KMS-11 (cell line): ENCODE measurements around the gene EGR1.

Experiments
- H2AFZ ChIP-seq: fragments of 200-600 bp; sonication (generic); 2 replicates; pipeline ENCODE4 v1.6.1; 2016; ENCODE audit warnings: antibody characterized with exemption, mixed run types, low read depth
- H3K27ac ChIP-seq: fragments of 200-600 bp; sonication (generic); 2 replicates; pipeline ENCODE4 v1.6.1; 2016; ENCODE audit warnings: mild to moderate bottlenecking, mixed run types
- H3K27me3 ChIP-seq: fragments of 200-600 bp; sonication (generic); 2 replicates; pipeline ENCODE4 v1.6.1; 2017; ENCODE audit warnings: mild to moderate bottlenecking, low read depth, mixed run types, moderate library complexity; ENCODE audit not compliant: insufficient read depth
- H3K36me3 ChIP-seq: fragments of 200-600 bp; sonication (generic); 2 replicates; pipeline ENCODE4 v1.6.1; 2017; ENCODE audit warnings: mild to moderate bottlenecking, mixed run types; ENCODE audit not compliant: insufficient read depth
- H3K4me1 ChIP-seq: fragments of 200-600 bp; sonication (generic); 2 replicates; pipeline ENCODE4 v1.6.1; 2016; ENCODE audit warnings: mild to moderate bottlenecking, low read depth, mixed run types; ENCODE audit not compliant: poor library complexity, severe bottlenecking
- H3K4me2 ChIP-seq: fragments of 200-600 bp; sonication (generic); 2 replicates; pipeline ENCODE4 v1.7.0; 2016; ENCODE audit warnings: mild to moderate bottlenecking, mixed run types
- H3K4me3 ChIP-seq: fragments of 200-600 bp; sonication (generic); IDR thresholded peaks from 2 replicates; pipeline ENCODE4 v1.6.1; 2017; ENCODE audit warnings: low read depth, low read length, mixed read lengths; ENCODE audit not compliant: insufficient read depth
- H3K79me2 ChIP-seq: fragments of 200-600 bp; sonication (generic); 2 replicates; pipeline ENCODE4 v1.6.1; 2016; ENCODE audit warnings: low read depth, mixed run types; ENCODE audit not compliant: insufficient read depth
- H3K9ac ChIP-seq: fragments of 200-600 bp; sonication (generic); 2 replicates; pipeline ENCODE4 v1.6.1; 2016; ENCODE audit warnings: mild to moderate bottlenecking, mixed run types
- H4K20me1 ChIP-seq: fragments of 200-600 bp; sonication (generic); 2 replicates; pipeline ENCODE4 v1.6.1; 2016; ENCODE audit warnings: mild to moderate bottlenecking, mixed run types; ENCODE audit not compliant: insufficient read depth
- CTCF ChIP-seq: fragments of 200-600 bp; sonication (generic); conservative IDR thresholded peaks from 2 replicates; pipeline ENCODE4 v1.6.1; 2017; ENCODE audit warnings: low read depth, mild to moderate bottlenecking, antibody characterized with exemption, low read length, moderate library complexity, mixed read lengths

Gene EGR1

DNA sequence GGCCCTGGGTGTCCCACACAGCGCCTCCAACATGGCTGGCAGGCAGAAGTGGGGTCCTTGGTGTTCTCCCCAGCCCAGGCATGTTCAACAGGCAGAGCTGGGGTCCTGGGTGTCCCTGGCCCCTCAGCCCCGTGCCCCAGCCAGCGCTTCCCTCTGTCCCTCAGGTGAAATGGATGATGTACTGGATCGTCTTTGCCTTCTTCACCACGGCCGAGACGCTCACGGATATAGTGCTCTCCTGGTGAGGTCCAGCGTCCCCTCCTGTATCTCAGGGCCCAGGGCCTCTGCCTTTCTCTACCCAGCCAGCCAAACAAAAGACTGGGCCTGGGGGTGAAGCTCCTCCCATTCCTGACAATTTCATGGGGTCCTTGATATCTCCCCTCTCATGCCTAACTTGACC, 24.1 kb upstream of the EGR1 start:
- Histone ChIP-seq H3K4me1 (peaks cover 5% of the 10 kb centered on the region), H3K4me2 (no peak overlapping the region), H3K79me2 (no peaks in the 10 kb centered on the region), H3K27me3 (no peaks in the 10 kb centered on the region), H3K36me3 (no peaks in the 10 kb centered on the region), H3K9ac (no peak overlapping the region), H4K20me1 (no peaks in the 10 kb centered on the region), H3K4me3 (no peak overlapping the region), H3K27ac (no peak overlapping the region), H2AFZ (no peak overlapping the region)
- no peak for TF ChIP-seq CTCF

- Histone ChIP-seq H3K27ac (no peak overlapping the region), H3K4me3 (no peak overlapping the region), H3K36me3 (no peaks in the 10 kb centered on the region), H3K4me1 (no peaks in the 10 kb centered on the region), H3K4me2 (no peak overlapping the region), H3K27me3 (no peaks in the 10 kb centered on the region), H4K20me1 (no peaks in the 10 kb centered on the region), H3K9ac (no peak overlapping the region), H3K79me2 (no peaks in the 10 kb centered on the region), H2AFZ (no peak overlapping the region)
- TF ChIP-seq CTCF: no peak
Observed at GRCh38 chr5:138444078-138444773, 21.1 kb upstream of the EGR1 start.

- H4K20me1 ChIP-seq: no peaks in the 10 kb centered on the region
- H3K4me1 ChIP-seq: no peaks in the 10 kb centered on the region
- H3K27me3 ChIP-seq: no peaks in the 10 kb centered on the region
- no peak overlapping the region for H3K27ac ChIP-seq
- H3K36me3 ChIP-seq: no peaks in the 10 kb centered on the region
- TF ChIP-seq CTCF: no peak
- no peak overlapping the region for H2AFZ ChIP-seq
- no peaks in the 10 kb centered on the region for H3K79me2 ChIP-seq
- no peak overlapping the region for H3K4me3 ChIP-seq
- H3K9ac ChIP-seq: no peak overlapping the region
- no peak overlapping the region for H3K4me2 ChIP-seq
Observed at GRCh38 chr5:138444774-138445546, 20.3 kb upstream of the EGR1 start.

- H3K4me2 ChIP-seq: no peak overlapping the region
- H3K4me1 ChIP-seq: no peaks in the 10 kb centered on the region
- no peak overlapping the region for H3K27ac ChIP-seq
- no peak for TF ChIP-seq CTCF
- H3K4me3 ChIP-seq: no peak overlapping the region
- no peaks in the 10 kb centered on the region for H3K36me3 ChIP-seq
- no peak overlapping the region for H2AFZ ChIP-seq
- no peaks in the 10 kb centered on the region for H3K79me2 ChIP-seq
- no peaks in the 10 kb centered on the region for H3K27me3 ChIP-seq
- H3K9ac ChIP-seq: no peak overlapping the region
- no peaks in the 10 kb centered on the region for H4K20me1 ChIP-seq
Observed at GRCh38 chr5:138445547-138446271, 19.6 kb upstream of the EGR1 start.
